HFF-Myc (cell line): ENCODE data around the gene FTHL17.

ENCODE experiments used
- DNase-seq: peaks from one replicate; pipeline ENCODE4 v3.0.0-alpha.2; 2011; ENCODE audit warnings: low read depth; ENCODE audit errors: extremely low read depth
- H3K4me3 ChIP-seq: replicated peaks from 2 replicates; pipeline ENCODE4 v1.5.1; 2011; ENCODE audit warnings: low read depth, mild to moderate bottlenecking, control low read depth, low read length
- TF ChIP-seq, protein P1 (sequence below): IDR thresholded peaks from 2 replicates; pipeline ENCODE4 v1.5.1; 2012; ENCODE audit warnings: mild to moderate bottlenecking, low read depth, low read length, control low read depth; ENCODE audit errors: missing control alignments

Gene FTHL17

DNA sequence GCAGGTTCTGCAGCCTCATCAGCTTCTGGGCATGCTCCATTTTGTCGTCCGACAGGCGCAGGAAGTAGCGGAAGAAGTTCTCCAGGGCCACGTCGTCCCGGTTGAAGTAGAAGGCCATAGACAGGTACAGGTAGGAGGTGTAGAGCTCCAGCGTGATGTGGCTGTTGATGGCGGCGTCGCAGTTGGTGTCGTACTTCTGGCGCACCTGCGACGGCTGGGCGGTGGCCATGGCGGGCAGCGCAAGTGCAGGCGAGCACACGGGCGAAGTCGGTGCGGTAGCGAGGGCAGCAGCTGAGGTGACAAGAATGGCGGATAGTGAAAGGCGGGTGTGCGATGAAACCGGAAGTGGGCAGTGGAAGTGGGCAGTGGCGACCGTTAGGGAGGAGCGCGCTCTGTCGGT, at the start of gene FTHL17:
Gene FTHL17, minus strand, starts transcription at position 317 of the 400 bp plus-strand sequence. Its CDS starts 88 bp downstream, at position 229.
- no peak within 1 kb of the TSS for H3K4me3 ChIP-seq
- DNase-seq = no peak
- TF ChIP-seq, protein P1, sequence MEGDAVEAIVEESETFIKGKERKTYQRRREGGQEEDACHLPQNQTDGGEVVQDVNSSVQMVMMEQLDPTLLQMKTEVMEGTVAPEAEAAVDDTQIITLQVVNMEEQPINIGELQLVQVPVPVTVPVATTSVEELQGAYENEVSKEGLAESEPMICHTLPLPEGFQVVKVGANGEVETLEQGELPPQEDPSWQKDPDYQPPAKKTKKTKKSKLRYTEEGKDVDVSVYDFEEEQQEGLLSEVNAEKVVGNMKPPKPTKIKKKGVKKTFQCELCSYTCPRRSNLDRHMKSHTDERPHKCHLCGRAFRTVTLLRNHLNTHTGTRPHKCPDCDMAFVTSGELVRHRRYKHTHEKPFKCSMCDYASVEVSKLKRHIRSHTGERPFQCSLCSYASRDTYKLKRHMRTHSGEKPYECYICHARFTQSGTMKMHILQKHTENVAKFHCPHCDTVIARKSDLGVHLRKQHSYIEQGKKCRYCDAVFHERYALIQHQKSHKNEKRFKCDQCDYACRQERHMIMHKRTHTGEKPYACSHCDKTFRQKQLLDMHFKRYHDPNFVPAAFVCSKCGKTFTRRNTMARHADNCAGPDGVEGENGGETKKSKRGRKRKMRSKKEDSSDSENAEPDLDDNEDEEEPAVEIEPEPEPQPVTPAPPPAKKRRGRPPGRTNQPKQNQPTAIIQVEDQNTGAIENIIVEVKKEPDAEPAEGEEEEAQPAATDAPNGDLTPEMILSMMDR = no peak

GRCh38 chrX:31117266-31117665, 45.4 kb upstream of the FTHL17 start:
- no peak overlapping the region for H3K4me3 ChIP-seq
- TF ChIP-seq, protein P1 = no peak
- no peak for DNase-seq

DNA sequence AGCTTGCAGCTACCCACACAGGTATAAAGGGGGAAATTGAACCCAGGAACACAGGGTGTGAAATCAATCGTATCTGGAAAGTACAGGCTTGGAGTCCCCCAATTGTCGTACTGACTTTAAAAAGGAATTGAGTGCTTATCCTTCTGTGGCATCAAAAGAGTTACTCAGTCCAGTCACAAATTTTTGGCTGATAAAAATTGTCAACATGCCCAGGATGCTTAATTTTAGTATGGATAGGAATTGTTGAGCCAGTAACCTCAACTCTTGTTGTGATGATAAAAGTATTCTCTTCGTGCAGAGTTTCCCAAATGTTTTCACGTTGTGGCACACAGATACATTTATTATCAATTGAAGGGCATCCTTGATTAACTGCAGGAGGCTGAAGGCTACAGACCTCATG, 43.6 kb upstream of the FTHL17 start:
- no peak overlapping the region for H3K4me3 ChIP-seq
- TF ChIP-seq, protein P1 = no peak
- DNase-seq = no peak

DNA sequence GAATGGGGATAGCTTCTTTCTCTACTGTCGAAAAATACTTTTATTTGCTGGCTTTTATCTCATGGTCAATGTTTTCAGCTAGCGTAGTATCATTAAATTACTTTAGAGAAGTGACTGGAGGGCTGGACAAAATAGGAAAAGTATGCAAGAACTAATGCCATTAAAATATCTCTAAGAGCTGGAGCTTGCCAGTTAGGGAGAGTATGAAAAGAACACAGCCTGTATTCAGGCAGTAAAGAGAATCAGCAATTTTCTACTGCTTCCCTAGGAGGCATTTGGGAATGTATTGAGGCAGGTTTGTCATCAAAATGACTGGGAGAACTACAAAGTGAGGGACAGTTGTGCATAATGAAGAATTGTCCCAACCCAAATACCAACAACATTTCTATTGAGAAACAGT, 43.0 kb upstream of the FTHL17 start:
- TF ChIP-seq, protein P1 = no peak
- DNase-seq = no peak
- no peak overlapping the region for H3K4me3 ChIP-seq

DNA sequence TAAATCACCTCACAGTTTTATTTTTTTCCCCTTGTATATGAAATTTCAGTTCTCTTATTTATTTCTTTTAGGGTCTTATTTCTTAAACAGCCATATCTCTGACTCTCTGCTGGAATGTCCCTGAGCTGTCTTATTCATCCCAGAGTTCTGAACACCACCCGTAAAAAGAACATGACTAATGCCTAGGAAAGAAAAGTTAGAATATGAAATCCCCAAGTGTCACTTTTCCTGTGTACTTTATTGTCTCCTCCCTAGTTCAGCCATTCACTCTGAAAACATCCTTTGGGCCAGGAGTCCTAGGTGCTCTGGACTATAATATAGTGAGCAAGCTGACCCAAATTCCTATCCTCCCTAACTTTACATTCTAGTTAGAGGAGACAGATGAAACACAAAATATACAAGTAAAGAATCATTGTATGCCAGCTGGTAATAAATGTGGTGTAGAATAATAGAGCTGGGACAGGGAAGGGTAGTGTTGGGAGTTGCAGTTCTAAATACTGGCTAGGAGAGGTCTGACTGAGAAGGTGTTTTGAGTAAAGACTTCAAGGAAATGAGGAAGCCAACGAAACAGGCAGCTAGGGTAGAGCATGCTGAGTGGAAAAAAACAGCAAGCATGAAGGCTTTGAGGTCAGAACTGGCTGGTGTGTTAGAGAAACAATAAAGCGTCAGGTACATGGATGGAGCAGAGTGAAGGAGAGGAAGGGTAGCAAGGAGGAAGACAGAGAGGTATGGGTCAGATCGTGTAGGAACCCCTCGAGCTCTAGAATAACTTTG, 40.6 kb upstream of the FTHL17 start:
- H3K4me3 ChIP-seq = no peak overlapping the region
- TF ChIP-seq, protein P1 = no peak
- DNase-seq = no peak

DNA sequence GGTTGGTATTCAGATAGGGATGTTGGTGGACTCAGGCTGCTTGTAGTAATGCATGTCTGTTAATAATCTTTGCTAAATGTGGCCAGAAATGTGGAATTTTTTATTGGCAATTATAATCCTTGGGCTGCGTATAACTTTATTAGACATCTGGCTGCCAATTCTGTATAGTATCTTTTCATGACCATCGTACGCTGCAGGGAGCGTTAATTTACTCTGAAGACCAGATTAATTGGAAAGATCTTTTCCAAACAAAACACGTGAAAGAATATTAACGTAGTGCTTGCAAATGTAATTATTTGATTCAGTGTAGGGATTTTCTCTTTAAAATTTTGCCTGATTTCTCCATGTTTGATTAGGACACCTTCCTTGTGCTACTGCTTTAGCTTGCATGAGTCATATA, 38.8 kb upstream of the FTHL17 start:
- no peak for DNase-seq
- H3K4me3 ChIP-seq = no peak overlapping the region
- TF ChIP-seq, protein P1 = no peak
